SH-SY5Y (cell line): ENCODE results near the gene P4HB.

Experiments used
- GATA2 ChIP-seq: IDR thresholded peaks from 2 replicates; pipeline ENCODE4 v1.6.1; 2011; ENCODE audit warnings: mild to moderate bottlenecking, low read depth, low read length
- GATA3 ChIP-seq: IDR thresholded peaks from 2 replicates; pipeline ENCODE4 v1.6.1; 2011; ENCODE audit warnings: low read depth, mild to moderate bottlenecking, low read length, moderate library complexity

- TF ChIP-seq GATA2 (no peak), GATA3 (no peak)
Observed at GRCh38 chr17:81845881-81846742, 14.2 kb downstream of the P4HB start.
